Left lung (tissue), 10 donors: Measurements from ENCODE around the gene CARHSP1. TPM values are rescaled to one million over a fixed set of nuclear protein-coding genes. Genes with fewer than 3 reads are reported as not detected.

Source experiments
- ATAC-seq: fragments of 200-7000 bp; cut with Tn5 transposase; one replicate; pipeline ENCODE4 v1.9.1; 2020; ENCODE audit warnings: moderate library complexity
- DNase-seq, 4 donors: peaks; one replicate each; pipeline ENCODE4 v3.0.0-alpha.2; 2013 to 2020
- H3K27ac ChIP-seq, 2 donors: fragments of 200-600 bp; sonication (generic) in 1 of 2; one replicate each; pipeline versions ENCODE4 v1.5.0 to v1.8.0; 2020 to 2021
- H3K27me3 ChIP-seq, 2 donors: fragments of 200-600 bp; sonication (generic) in 1 of 2; one replicate each; pipeline versions ENCODE4 v1.5.0 to v1.8.0; 2020 to 2021
- H3K36me3 ChIP-seq, 2 donors: fragments of 200-600 bp; sonication (generic) in 1 of 2; one replicate each; pipeline versions ENCODE4 v1.5.0 to v1.8.0; 2020 to 2021
- H3K4me1 ChIP-seq, 2 donors: fragments of 200-600 bp; one replicate each; pipeline ENCODE4 v1.8.0; 2021
- H3K4me3 ChIP-seq, 2 donors: fragments of 200-600 bp; sonication (generic) in 1 of 2; one replicate each; pipeline versions ENCODE4 v1.5.0 to v1.8.0; 2020 to 2021; ENCODE audit warnings: mild to moderate bottlenecking in 1 of 2
- H3K9me3 ChIP-seq, 2 donors: fragments of 200-600 bp; sonication (generic) in 1 of 2; one replicate each; pipeline versions ENCODE4 v1.5.0 to v1.8.0; 2020 to 2021
- intact Hi-C, 2 donors: fragments of 100-400 bp; cut with DNase I; formaldehyde crosslinking; loops; one replicate each; pipeline versions ENCODE4 v1.11.2 to v1.14.2; 2022
- polyA plus RNA-seq, 6 donors: library from polyadenylated mRNA; unstranded; fragments of 120-200 nt; gene quantifications; one replicate each; pipeline ENCODE4 v1.2.1, GENCODE V29; 2013; ENCODE audit not compliant: insufficient read length in 6 of 6
- total RNA-seq, 2 donors: library from RNA; stranded (reverse); fragmentation: NEBNext Ultra II Directional; extraction: Animal tissue kit (Norgen Biotek cat#: 25700); gene quantifications; one replicate each; pipeline ENCODE4 v1.2.1, GENCODE V29; 2021
- TF ChIP-seq, protein P1 (sequence below), 2 donors: fragments of 200-600 bp; sonication (generic) in 1 of 2; IDR thresholded peaks; one replicate each; pipeline versions ENCODE4 v1.5.0 to v1.8.0; 2021; ENCODE audit warnings: antibody characterized with exemption in 2 of 2
- donor health status: DM: no; HTN: yes; CAD: no.
- donor health status: DM: no; HTN: no; CAD: no.

CARHSP1 gene
- total and polyA plus RNA-seq, 8 donors, result 74.0 to 114 (median 93.7) TPM

DNA sequence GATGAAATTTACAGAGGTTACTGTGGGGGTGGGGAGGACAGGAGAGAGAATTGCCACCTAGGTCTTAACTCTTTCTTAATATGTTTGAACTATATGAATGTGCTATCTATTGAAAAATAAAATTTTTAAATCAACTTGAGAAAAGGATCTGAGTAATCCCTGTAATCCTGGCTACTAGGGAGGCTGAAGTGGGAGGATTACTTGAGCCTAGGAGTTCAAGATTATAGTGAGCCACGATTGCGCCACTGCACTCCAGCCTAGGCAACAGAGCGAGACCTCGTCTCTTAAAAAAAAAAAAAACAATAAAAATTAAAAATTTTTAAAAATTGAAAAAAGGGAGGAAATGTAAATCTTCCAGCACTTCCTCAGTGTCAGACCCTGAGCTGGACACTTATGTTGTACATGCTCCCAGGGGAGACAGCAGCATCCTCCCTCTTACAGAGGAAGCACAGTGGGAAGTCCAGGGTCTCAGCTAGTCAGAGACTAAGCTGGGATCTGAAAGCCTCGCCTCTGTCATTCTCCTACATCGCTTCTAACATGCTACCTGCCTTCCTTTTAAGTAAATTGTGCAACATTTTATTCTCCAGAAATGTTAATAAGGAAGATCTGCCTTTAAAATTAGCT is 49.3 kb downstream of the CARHSP1 start:
- TF ChIP-seq, protein P1, sequence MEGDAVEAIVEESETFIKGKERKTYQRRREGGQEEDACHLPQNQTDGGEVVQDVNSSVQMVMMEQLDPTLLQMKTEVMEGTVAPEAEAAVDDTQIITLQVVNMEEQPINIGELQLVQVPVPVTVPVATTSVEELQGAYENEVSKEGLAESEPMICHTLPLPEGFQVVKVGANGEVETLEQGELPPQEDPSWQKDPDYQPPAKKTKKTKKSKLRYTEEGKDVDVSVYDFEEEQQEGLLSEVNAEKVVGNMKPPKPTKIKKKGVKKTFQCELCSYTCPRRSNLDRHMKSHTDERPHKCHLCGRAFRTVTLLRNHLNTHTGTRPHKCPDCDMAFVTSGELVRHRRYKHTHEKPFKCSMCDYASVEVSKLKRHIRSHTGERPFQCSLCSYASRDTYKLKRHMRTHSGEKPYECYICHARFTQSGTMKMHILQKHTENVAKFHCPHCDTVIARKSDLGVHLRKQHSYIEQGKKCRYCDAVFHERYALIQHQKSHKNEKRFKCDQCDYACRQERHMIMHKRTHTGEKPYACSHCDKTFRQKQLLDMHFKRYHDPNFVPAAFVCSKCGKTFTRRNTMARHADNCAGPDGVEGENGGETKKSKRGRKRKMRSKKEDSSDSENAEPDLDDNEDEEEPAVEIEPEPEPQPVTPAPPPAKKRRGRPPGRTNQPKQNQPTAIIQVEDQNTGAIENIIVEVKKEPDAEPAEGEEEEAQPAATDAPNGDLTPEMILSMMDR (IDR thresholded peaks at IDR 0.05), result no peak
- Histone ChIP-seq H3K27ac (no peak overlapping the region), H3K4me3 (no peak overlapping the region), H3K9me3 (no peaks in the 10 kb centered on the region), H3K27me3 (no peaks in the 10 kb centered on the region), H3K36me3 (peaks cover 0 to 79% of the 10 kb centered on the region in 2 donors), H3K4me1 (peaks cover 0 to 6% of the 10 kb centered on the region in 2 donors)
- intact Hi-C loops, result no loop called here
- ATAC-seq (no peak), DNase-seq (no peak)

DNA sequence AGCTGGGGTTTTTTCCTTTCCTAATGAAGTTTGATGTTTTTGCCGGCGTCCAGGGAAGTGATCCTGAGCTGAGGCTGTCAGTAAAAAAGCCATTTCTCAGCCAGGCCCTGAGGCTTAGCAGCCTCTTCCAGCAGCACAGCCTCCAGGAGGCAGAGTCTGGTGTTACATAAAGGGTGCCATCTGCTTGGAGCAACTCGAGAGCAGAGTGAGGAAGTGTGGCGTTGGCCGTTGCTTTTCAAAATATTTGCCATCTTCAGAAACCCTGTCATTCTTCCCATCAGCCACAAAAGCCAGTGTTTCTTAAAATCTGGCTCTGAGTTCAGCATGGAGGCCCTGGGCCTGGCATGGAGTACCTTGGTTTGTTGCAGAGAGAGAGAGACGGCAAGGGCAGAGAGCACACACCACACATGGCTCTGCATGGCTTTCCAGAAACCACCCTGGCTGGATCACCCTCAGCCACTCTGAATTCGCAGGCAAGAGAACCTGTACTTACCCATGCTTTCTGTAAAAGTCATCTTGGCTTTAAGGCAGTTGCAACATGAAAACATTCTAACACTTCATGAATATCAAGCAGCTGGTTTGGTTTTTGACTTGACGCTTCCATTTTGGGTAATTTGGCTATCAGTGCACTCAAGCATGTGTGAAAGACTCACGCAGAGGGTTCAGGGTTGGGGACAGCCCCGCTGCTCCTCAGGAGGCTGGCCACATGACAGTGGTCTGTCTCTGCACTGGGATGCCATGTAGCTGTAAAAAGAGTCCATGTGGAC is 50.1 kb downstream of the CARHSP1 start:
- intact Hi-C loops, result no loop called here
- Histone ChIP-seq H3K9me3 (no peaks in the 10 kb centered on the region), H3K27me3 (no peaks in the 10 kb centered on the region), H3K27ac (no peak overlapping the region), H3K4me1 (peaks cover 0 to 6% of the 10 kb centered on the region in 2 donors), H3K4me3 (no peak overlapping the region), H3K36me3 (peaks cover 0 to 88% of the 10 kb centered on the region in 2 donors)
- DNase-seq, result peak in 2 of 4 donors; percentile 9 to 10
- TF ChIP-seq, protein P1 (IDR thresholded peaks at IDR 0.05), result no peak
- no peak for ATAC-seq

DNA sequence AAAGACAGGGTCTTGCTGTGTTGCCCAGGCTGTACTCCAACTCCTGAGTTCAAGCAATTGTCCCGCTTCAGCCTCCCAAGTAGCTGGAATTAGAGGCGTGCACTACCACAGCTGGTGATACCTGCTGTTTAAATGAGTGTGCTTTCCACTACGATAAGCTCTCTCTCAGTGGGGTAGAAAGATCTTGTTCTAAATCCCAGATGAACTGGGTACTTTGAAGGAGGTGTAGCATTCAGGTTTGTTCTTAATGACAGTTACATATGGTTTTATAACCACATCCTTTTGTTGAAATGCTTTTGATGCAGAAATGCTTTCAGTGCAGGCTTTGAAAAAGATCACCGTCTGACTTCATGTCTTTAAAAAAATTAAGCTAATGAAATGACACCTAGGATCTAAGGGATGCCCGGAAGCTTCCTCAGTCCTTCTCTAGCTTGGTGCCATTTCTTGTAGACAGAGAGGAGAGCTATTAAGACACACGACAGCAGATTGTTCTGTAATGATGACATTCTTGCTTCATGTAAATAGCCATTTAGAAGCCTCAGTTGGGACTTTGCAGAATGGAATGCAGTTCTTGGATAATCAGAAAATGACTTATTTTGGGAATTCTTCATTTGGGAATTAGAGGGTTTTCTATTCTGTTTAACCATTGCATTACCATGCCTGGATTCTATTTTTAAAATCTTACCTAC is 51.7 kb downstream of the CARHSP1 start:
- ATAC-seq (no peak), DNase-seq (no peak)
- intact Hi-C loops, result no loop called here
- peaks cover 0 to 6% of the 10 kb centered on the region in 2 donors for H3K4me1 ChIP-seq
- no peaks in the 10 kb centered on the region for H3K9me3 ChIP-seq
- peaks cover 0 to 99% of the 10 kb centered on the region in 2 donors for H3K36me3 ChIP-seq
- H3K27ac ChIP-seq, result no peak overlapping the region
- H3K27me3 ChIP-seq, result no peaks in the 10 kb centered on the region
- H3K4me3 ChIP-seq, result no peak overlapping the region
- TF ChIP-seq, protein P1 (IDR thresholded peaks at IDR 0.05), result no peak

DNA sequence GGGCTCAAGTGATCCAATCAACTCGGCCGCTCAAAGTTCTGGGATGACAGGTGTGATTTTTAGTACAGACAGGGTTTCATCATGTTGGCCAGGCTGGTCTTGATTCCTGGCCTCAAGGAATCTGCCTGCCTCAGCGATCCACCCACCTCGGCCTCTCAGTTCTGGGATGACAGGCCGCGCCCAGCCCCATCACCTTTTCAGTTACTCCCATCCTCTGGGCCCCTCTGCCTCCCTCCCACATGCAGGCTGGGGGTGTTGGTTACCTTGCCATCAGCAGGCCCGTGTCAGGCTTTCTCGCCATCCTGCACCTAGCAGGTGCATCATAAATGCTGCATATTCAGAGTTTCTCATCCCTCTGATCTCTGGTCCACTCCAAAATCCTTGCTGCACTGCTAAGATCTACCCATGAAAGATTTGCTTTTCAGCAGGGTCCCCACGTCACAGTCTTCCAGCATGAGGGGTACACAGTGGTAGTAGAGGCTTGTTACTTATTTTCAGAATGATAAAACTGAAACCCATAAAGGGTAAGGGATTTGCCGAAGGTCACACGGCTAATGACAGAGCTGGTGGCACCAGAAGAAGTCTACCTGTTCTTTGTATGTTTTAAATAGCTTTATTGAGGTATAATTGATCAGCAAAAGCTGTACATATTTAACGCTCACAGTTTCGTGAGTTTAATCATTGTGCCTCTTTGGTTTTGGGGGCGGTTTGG is 54.6 kb downstream of the CARHSP1 start:
- no peak for ATAC-seq
- TF ChIP-seq, protein P1 (IDR thresholded peaks at IDR 0.05), result no peak

More for the DNA sequence above, 54.6 kb downstream of the CARHSP1 start:
- no peak overlapping the region for H3K4me3 ChIP-seq
- peaks cover 0 to 6% of the 10 kb centered on the region in 2 donors for H3K4me1 ChIP-seq
- no peak for DNase-seq
- intact Hi-C loops, result no loop called here
- no peaks in the 10 kb centered on the region for H3K27me3 ChIP-seq
- H3K27ac ChIP-seq, result no peak overlapping the region
- peaks cover 0 to 100% of the 10 kb centered on the region in 2 donors for H3K36me3 ChIP-seq
- no peaks in the 10 kb centered on the region for H3K9me3 ChIP-seq
